IPS-20b (cell line): ENCODE measurements around the gene MAP7.

Source experiments
- H3K27ac ChIP-seq: one replicate; pipeline ENCODE4 v1.5.1; 2013; ENCODE audit warnings: low read length
- H3K27me3 ChIP-seq: 2 replicates; pipeline ENCODE4 v1.6.1; 2013; ENCODE audit warnings: mild to moderate bottlenecking, low read length, inconsistent platforms; ENCODE audit not compliant: insufficient read depth
- H3K36me3 ChIP-seq: 2 replicates; pipeline ENCODE4 v1.6.1; 2013; ENCODE audit warnings: low read depth, mild to moderate bottlenecking, inconsistent platforms, low read length, moderate library complexity; ENCODE audit not compliant: insufficient read depth
- H3K4me1 ChIP-seq: 2 replicates; pipeline ENCODE4 v1.6.1; 2013; ENCODE audit warnings: mild to moderate bottlenecking, control low read depth, inconsistent platforms, low read length, moderate library complexity; ENCODE audit not compliant: insufficient read depth
- H3K4me3 ChIP-seq: 2 replicates; pipeline ENCODE4 v1.5.1; 2013; ENCODE audit warnings: mild to moderate bottlenecking, low read length, inconsistent platforms
- H3K9ac ChIP-seq: 2 replicates; pipeline ENCODE4 v1.6.1; 2013; ENCODE audit warnings: low read depth, mild to moderate bottlenecking, inconsistent platforms, low read length, moderate library complexity
- H3K9me3 ChIP-seq: 2 replicates; pipeline ENCODE4 v1.6.1; 2013; ENCODE audit warnings: mild to moderate bottlenecking, low read depth, low read length, inconsistent platforms; ENCODE audit not compliant: insufficient read depth

The MAP7 gene

GRCh38 chr6:136562211-136562610 lies 12.0 kb upstream of the MAP7 start:
- Histone ChIP-seq H3K27ac (no peak overlapping the region), H3K4me3 (no peak overlapping the region), H3K4me1 (no peaks in the 10 kb centered on the region), H3K36me3 (no peaks in the 10 kb centered on the region), H3K9me3 (no peaks in the 10 kb centered on the region), H3K27me3 (no peaks in the 10 kb centered on the region), H3K9ac (no peak overlapping the region)

DNA sequence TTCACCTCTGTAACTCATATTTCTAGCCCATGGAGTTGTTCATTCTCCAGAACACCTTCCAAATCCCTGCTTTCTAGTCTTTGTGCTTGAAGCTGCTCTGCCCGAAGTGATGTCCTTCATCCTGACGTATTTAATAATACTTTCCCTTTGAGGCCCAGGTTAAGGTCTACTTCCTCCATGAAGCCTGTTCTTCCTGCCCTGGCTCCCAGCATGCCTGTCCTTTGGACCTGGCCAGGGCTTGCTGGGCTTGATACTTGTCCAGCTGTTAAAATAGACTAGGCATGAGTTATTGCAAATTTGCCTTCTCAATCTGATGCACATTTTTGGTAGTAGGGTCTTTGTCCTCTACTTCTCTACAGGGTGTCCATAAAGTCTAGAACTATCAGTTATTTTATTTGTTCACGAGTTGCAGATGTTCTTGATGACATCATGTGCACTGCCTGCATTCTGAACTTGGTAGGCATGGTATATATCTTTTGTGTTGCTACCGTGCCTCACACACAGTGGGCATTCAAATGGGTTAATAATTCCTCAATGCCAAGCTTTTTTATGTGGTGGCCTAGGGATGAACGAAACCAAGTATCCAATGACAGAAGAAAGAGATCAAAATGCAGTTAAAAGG lies 3.1 kb upstream of the MAP7 start:
- Histone ChIP-seq H3K36me3 (no peaks in the 10 kb centered on the region), H3K4me3 (no peak overlapping the region), H3K27ac (no peak overlapping the region), H3K9ac (no peak overlapping the region), H3K27me3 (peaks cover 50% of the 10 kb centered on the region), H3K9me3 (no peaks in the 10 kb centered on the region), H3K4me1 (peaks cover 6% of the 10 kb centered on the region; the same call in 1 of the 2 replicates)

DNA sequence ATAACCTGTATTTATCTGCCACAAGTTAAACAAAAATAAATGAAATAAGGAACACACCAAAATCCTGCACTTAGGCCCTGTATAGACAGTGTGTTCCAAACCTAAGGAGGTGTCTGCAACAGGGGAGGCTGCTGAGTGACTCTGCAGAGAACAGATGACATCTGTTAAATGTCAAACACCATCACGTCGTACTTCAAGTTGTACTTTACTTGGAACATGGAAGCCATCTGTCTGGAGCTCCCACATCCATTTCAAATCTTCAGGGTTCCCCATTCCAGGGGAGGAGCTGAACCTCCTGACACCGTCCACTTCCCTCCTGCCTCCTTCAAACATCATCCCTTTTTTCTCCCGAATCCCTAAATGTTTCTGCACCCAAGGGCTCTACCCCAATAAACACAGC lies 1.8 kb upstream of the MAP7 start:
- peaks cover 8% of the 10 kb centered on the region; the same call in 1 of the 2 replicates for H3K4me1 ChIP-seq
- H3K27me3 ChIP-seq, result peaks cover 52% of the 10 kb centered on the region
- no peak overlapping the region for H3K27ac ChIP-seq

GRCh38 chr6:136551103-136551502 lies 881 bp upstream of the MAP7 start:
- Histone ChIP-seq H3K4me1 (peaks cover 14% of the 10 kb centered on the region; the same call in 1 of the 2 replicates), H3K9ac (peak overlapping the region; percentile 22; the same call in 1 of the 2 replicates), H3K4me3 (peak overlapping the region; percentile 64), H3K27me3 (peaks cover 52% of the 10 kb centered on the region), H3K9me3 (no peaks in the 10 kb centered on the region), H3K36me3 (no peaks in the 10 kb centered on the region), H3K27ac (no peak overlapping the region)

More for the DNA sequence above, 1.8 kb upstream of the MAP7 start:
- no peak overlapping the region for H3K9ac ChIP-seq
- H3K36me3 ChIP-seq, result no peaks in the 10 kb centered on the region
- no peaks in the 10 kb centered on the region for H3K9me3 ChIP-seq
- no peak overlapping the region for H3K4me3 ChIP-seq

DNA sequence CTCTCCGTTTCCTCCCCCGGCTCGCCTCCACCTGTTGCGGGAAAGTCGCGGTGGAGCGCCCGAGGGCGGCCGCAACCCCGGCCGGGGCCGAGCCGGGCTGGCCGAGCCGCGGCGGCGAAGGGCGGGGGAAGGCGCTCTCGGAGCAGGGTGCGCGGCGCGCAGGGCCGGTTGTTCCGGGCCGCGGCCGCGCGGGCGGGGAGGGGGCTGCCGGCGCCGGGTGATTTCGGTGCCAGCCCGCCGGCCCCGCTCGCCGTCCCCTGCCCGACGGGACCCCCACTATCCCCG lies 235 bp downstream of the MAP7 start:
- H3K4me1 ChIP-seq, result peaks cover 18% of the 10 kb centered on the region; the same call in 1 of the 2 replicates
- peaks cover 52% of the 10 kb centered on the region for H3K27me3 ChIP-seq
- H3K9ac ChIP-seq, result peak overlapping the region; percentile 77; the same call in 1 of the 2 replicates
- H3K4me3 ChIP-seq, result peak overlapping the region; percentile 88; the same call in 1 of the 2 replicates
- H3K36me3 ChIP-seq, result no peaks in the 10 kb centered on the region
- H3K9me3 ChIP-seq, result no peaks in the 10 kb centered on the region
- H3K27ac ChIP-seq, result no peak overlapping the region

DNA sequence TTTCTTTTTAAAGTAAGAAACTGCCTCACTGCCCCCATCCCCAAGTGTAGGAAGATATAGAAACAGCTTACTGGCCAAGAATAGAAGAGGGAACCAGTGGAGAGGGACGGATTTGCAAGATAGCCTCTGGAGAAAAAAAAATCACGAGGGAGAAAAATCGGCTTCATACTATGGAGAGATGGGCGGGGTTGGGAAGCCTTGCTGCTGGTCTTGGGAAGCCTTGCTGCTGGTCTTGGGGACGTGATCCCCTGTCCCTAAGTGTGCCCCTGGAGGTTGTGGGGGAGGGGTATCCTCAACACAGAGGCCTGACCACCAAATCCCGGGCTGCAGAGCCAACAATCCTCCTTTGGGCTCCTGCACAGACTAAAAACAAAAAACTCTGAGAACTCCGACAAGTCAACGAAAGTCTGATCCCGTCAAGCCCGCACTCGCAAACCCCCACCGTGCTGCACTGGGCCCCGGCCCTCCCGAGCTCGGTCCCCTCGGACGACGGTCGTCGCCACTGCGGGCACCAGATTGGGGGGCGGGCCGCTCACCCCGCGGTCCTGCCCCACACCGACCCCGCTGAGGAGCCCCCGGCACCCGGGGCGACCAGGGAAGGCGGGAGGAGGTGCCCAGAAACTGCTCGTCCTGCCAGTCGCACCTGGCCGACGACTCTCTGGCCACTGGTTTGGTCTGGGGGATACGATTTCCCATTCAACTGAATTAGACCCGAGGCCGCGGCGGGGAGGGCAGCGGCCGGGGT lies 750 bp downstream of the MAP7 start:
- peak overlapping the region; percentile 77 for H3K9ac ChIP-seq
- peaks cover 52% of the 10 kb centered on the region for H3K27me3 ChIP-seq
- H3K4me1 ChIP-seq, result peaks cover 24% of the 10 kb centered on the region; the same call in 1 of the 2 replicates
- no peak overlapping the region for H3K27ac ChIP-seq
- no peaks in the 10 kb centered on the region for H3K36me3 ChIP-seq
- H3K4me3 ChIP-seq, result peak overlapping the region; percentile 88
- H3K9me3 ChIP-seq, result no peaks in the 10 kb centered on the region

DNA sequence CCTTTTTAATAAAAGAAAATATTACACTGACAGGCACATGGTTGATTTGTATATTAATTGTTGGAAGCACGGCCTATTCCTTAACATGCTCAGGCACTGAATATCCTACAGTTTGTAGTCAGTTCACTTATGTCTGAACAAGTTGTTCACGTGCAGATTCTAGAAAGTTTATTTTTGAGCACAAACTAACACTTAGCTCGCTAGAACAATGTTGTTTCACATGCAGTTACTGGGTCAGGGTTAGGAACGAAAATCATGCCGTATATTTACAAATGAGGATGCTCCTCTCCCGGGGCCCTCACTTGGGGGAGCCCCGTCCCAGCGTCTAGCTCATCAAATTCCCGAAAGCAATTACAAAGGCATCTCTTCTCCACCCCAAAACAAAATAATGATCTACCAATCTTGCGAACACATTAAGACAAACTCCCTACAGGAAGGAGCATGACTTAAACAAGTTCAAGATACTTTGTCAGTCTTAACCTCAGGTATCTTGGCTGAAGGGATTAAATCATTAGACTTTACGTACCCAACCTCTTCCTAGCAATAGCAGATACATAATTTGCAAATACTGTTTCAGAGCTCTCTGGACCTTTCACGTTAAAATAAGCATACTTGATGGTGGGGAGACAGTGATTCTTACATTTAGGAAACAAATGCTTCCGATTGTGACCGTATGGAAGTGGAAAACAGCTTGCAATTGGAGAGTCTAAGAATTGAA lies 1.5 kb downstream of the MAP7 start:
- H3K36me3 ChIP-seq, result no peaks in the 10 kb centered on the region
- H3K4me3 ChIP-seq, result peak overlapping the region; percentile 88
- H3K9ac ChIP-seq, result peak overlapping the region; percentile 77; the same call in 1 of the 2 replicates

DNA sequence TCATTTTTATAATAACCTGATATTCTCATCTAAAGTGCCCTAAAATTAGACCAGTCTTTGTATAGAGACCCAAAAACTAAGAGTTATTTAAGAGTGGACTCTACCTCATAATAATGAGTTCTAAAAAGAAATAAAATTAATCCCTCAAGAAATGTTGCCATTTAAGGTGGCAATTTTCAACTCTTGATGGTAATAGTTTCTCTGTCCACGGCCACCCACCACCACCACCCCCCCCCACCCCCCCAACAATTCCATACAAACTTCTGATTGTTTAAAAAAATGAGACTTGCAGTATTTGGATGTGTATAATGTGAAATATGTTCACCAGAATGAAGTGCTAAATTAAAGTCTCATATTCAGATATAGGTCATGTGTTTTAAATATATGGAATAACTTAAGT lies 2.4 kb downstream of the MAP7 start:
- Histone ChIP-seq H3K4me3 (peak overlapping the region; percentile 88; the same call in 1 of the 2 replicates), H3K36me3 (no peaks in the 10 kb centered on the region), H3K9me3 (no peaks in the 10 kb centered on the region), H3K27ac (no peak overlapping the region), H3K4me1 (peaks cover 25% of the 10 kb centered on the region; the same call in 1 of the 2 replicates), H3K27me3 (peaks cover 41% of the 10 kb centered on the region), H3K9ac (no peak overlapping the region)

More for the DNA sequence above, 1.5 kb downstream of the MAP7 start:
- no peaks in the 10 kb centered on the region for H3K9me3 ChIP-seq
- peaks cover 25% of the 10 kb centered on the region; the same call in 1 of the 2 replicates for H3K4me1 ChIP-seq
- no peak overlapping the region for H3K27ac ChIP-seq
- peaks cover 50% of the 10 kb centered on the region for H3K27me3 ChIP-seq

DNA sequence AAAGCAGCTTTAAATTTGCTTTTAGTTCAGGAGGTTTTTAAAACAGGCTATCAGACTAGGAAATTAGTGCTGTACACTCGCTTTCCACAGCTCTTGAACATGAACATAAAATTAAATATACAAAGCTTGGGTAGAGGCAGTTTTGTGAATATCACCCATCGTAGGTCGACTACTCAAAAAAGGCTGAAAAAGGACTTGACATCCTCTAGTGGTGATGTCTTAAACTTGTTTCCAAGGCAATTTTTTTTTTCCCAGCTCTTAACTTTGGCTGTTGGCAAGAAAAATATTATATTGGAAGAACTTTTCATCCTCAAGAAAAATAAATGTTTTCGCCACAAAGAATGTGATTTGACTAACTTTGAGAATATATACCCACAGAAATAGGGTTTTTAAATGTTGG lies 2.9 kb downstream of the MAP7 start:
- no peak overlapping the region for H3K27ac ChIP-seq
- H3K36me3 ChIP-seq, result no peaks in the 10 kb centered on the region
- peaks cover 25% of the 10 kb centered on the region; the same call in 1 of the 2 replicates for H3K4me1 ChIP-seq
- no peak overlapping the region for H3K9ac ChIP-seq
- H3K9me3 ChIP-seq, result no peaks in the 10 kb centered on the region
- H3K27me3 ChIP-seq, result peaks cover 36% of the 10 kb centered on the region
- no peak overlapping the region for H3K4me3 ChIP-seq

GRCh38 chr6:136546331-136546730 lies 3.9 kb downstream of the MAP7 start:
- H3K9me3 ChIP-seq, result no peaks in the 10 kb centered on the region
- H3K27ac ChIP-seq, result no peak overlapping the region
- peaks cover 25% of the 10 kb centered on the region for H3K27me3 ChIP-seq
- H3K4me1 ChIP-seq, result peaks cover 25% of the 10 kb centered on the region; the same call in 1 of the 2 replicates
- no peak overlapping the region for H3K9ac ChIP-seq
- no peaks in the 10 kb centered on the region for H3K36me3 ChIP-seq
- H3K4me3 ChIP-seq, result no peak overlapping the region

- no peak overlapping the region for H3K27ac ChIP-seq
- no peaks in the 10 kb centered on the region for H3K9me3 ChIP-seq
- peaks cover 35% of the 10 kb centered on the region for H3K4me1 ChIP-seq
- H3K27me3 ChIP-seq, result peaks cover 13% of the 10 kb centered on the region
- no peak overlapping the region for H3K4me3 ChIP-seq
- no peak overlapping the region for H3K9ac ChIP-seq
- no peaks in the 10 kb centered on the region for H3K36me3 ChIP-seq
Measured at GRCh38 chr6:136544326-136544725, 5.9 kb downstream of the MAP7 start.
